Measurements from ENCODE around the gene COLEC12.

COLEC12 gene

GRCh38 chr18:470661-471501 lies 29.6 kb downstream of the COLEC12 start:
- H3K4me3 ChIP-seq (ENCODE audit: low read depth, low read length) = no peak overlapping the region
- TF ChIP-seq, protein P1, sequence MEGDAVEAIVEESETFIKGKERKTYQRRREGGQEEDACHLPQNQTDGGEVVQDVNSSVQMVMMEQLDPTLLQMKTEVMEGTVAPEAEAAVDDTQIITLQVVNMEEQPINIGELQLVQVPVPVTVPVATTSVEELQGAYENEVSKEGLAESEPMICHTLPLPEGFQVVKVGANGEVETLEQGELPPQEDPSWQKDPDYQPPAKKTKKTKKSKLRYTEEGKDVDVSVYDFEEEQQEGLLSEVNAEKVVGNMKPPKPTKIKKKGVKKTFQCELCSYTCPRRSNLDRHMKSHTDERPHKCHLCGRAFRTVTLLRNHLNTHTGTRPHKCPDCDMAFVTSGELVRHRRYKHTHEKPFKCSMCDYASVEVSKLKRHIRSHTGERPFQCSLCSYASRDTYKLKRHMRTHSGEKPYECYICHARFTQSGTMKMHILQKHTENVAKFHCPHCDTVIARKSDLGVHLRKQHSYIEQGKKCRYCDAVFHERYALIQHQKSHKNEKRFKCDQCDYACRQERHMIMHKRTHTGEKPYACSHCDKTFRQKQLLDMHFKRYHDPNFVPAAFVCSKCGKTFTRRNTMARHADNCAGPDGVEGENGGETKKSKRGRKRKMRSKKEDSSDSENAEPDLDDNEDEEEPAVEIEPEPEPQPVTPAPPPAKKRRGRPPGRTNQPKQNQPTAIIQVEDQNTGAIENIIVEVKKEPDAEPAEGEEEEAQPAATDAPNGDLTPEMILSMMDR (IDR thresholded peaks at IDR 0.05; ENCODE audit: low read depth, low read length, missing control alignments) = no peak
- no peak for DNase-seq (ENCODE audit: low read depth)

- no peak overlapping the region for H3K4me3 ChIP-seq (ENCODE audit: low read depth, low read length)
- no peak for DNase-seq (ENCODE audit: low read depth)
- TF ChIP-seq, protein P1 (IDR thresholded peaks at IDR 0.05; ENCODE audit: low read depth, low read length, missing control alignments) = no peak
Measured at GRCh38 chr18:468955-469790, 31.3 kb downstream of the COLEC12 start.

GRCh38 chr18:463827-464541 lies 36.5 kb downstream of the COLEC12 start:
- TF ChIP-seq, protein P1 (IDR thresholded peaks at IDR 0.05; ENCODE audit: low read depth, low read length, missing control alignments) = no peak
- DNase-seq (ENCODE audit: low read depth) = no peak
- H3K4me3 ChIP-seq (ENCODE audit: low read depth, low read length) = no peak overlapping the region

DNA sequence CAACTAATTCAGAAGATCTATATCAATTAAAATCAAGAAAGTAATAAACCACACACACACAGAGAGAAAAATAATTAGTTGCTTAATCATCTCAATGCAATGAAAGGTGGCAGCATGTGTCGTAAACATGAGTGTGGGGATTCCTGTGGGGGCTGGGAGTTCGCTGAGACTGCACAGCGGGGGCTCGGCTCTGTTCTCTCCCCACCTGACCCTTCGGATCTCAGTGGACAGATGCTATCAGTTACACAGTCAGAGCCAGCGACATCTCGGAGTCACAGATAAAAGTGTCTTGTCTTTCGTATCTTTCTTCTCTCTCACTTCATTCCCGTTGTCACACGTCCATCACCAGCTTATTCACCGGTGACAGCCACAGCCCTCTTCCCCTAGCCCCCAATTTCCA lies 37.1 kb downstream of the COLEC12 start:
- no peak overlapping the region for H3K4me3 ChIP-seq (ENCODE audit: low read depth, low read length)
- TF ChIP-seq, protein P1 (IDR thresholded peaks at IDR 0.05; ENCODE audit: low read depth, low read length, missing control alignments) = no peak
- no peak for DNase-seq (ENCODE audit: low read depth)

DNA sequence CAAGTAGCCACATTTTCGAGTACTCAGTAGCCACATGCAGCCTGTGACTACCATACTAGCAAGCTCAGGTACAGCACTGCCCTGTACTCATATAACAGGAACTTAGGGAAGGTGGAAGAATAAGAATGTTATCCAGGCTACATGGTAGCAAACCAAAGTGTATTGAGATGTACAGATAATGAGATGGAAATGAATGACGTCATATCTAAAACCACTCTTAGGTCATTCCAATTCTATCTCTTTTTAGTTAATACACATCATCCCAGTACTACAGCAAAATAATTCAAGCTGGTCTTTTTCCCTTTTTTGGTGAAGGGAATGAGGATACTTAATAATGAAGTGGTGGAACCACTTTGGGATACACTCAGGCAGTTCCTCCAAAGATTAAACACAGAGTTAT lies 38.7 kb downstream of the COLEC12 start:
- H3K4me3 ChIP-seq (ENCODE audit: low read depth, low read length) = no peak overlapping the region
- TF ChIP-seq, protein P1 (IDR thresholded peaks at IDR 0.05; ENCODE audit: low read depth, low read length, missing control alignments) = no peak
- no peak for DNase-seq (ENCODE audit: low read depth)

- no peak overlapping the region for H3K4me3 ChIP-seq (ENCODE audit: low read depth, low read length)
- DNase-seq (ENCODE audit: low read depth) = no peak
- TF ChIP-seq, protein P1 (IDR thresholded peaks at IDR 0.05; ENCODE audit: low read depth, low read length, missing control alignments) = no peak
Measured at GRCh38 chr18:460791-461190, 39.7 kb downstream of the COLEC12 start.

Measured in GM12864 (cell line).